H1 (cell line): ENCODE results near the gene PPEF2. TPM values are rescaled to one million over a fixed set of nuclear protein-coding genes. Genes with fewer than 3 reads are reported as not detected.
A peak's percentile ranks its signal among the peaks of the same experiment; 100 is the strongest.

ENCODE experiments used
- CTCF ChIA-PET: fragments of 300-600 bp; sonication (Branson Sonifier 250); formaldehyde crosslinking; loops from one replicate; lab custom pipeline; 2021; ENCODE audit not compliant: partially characterized antibody; lab: Charles Lee
- POLR2A ChIA-PET: fragments of 300-600 bp; sonication (Branson Sonifier 250); formaldehyde crosslinking; loops from one replicate; lab custom pipeline; 2021; ENCODE audit warnings: inconsistent platforms; ENCODE audit not compliant: partially characterized antibody; lab: Charles Lee
- DNase-seq, 2 experiments: peaks; one replicate each; pipeline versions ENCODE4 v3.0.0 to v3.0.0-alpha.2; 2010 to 2022; ENCODE audit warnings: low spot score in 2 of 2, low read depth in 1 of 2, mixed read lengths in 1 of 2
- FAIRE-seq: peaks from 2 replicates; lab custom pipeline; 2011; peaks lifted over from hg19 to GRCh38; lab: Jason Lieb, UNC
- H2AFZ ChIP-seq: 2 replicates; pipeline ENCODE4 v1.8.1; 2012; ENCODE audit warnings: low read length, inconsistent platforms
- H2AK5ac ChIP-seq: 2 replicates; pipeline ENCODE4 v1.6.1; 2013; ENCODE audit warnings: low read depth, low read length
- H2BK120ac ChIP-seq: replicated peaks from 2 replicates; pipeline ENCODE3; 2013; ENCODE audit warnings: low read depth, low read length, inconsistent platforms
- H2BK12ac ChIP-seq: 2 replicates; pipeline ENCODE4 v1.6.1; 2013; ENCODE audit warnings: low read depth, low read length
- H2BK15ac ChIP-seq: 2 replicates; pipeline ENCODE4 v1.6.1; 2013; ENCODE audit warnings: low read length
- H2BK20ac ChIP-seq: 2 replicates; pipeline ENCODE4 v1.6.1; 2013; ENCODE audit warnings: low read length
- H2BK5ac ChIP-seq: 2 replicates; pipeline ENCODE4 v1.6.1; 2013; ENCODE audit warnings: low read depth, low read length
- H3K14ac ChIP-seq: 2 replicates; pipeline ENCODE4 v1.6.1; 2013; ENCODE audit warnings: inconsistent platforms; ENCODE audit not compliant: insufficient read length
- H3K18ac ChIP-seq: 2 replicates; pipeline ENCODE4 v1.6.1; 2013; ENCODE audit warnings: low read length; ENCODE audit errors: extremely low read depth
- H3K23ac ChIP-seq: 2 replicates; pipeline ENCODE4 v1.6.1; 2013; ENCODE audit warnings: inconsistent platforms; ENCODE audit not compliant: insufficient read length
- H3K23me2 ChIP-seq: 2 replicates; pipeline ENCODE4 v1.6.1; 2013; ENCODE audit warnings: low read depth, low read length
- H3K27ac ChIP-seq: 2 replicates; pipeline ENCODE4 v1.6.1; 2011; ENCODE audit warnings: low read depth, low read length, inconsistent platforms
- H3K27me3 ChIP-seq, 4 experiments: replicated peaks in 1 of 4; 1 replicate in 1 of 4; 2 replicates in 3 of 4; pipeline versions ENCODE4 v1.6.1 to v1.8.1; 2011 to 2013; ENCODE audit warnings: low read length in 3 of 4, mild to moderate bottlenecking in 3 of 4, inconsistent platforms in 2 of 4, mixed read lengths in 2 of 4, moderate library complexity in 1 of 4; ENCODE audit not compliant: control insufficient read depth in 3 of 4, insufficient read depth in 3 of 4; ENCODE audit errors: extremely low read depth in 1 of 4
- H3K36me3 ChIP-seq, 4 experiments: 2 replicates each; pipeline versions ENCODE4 v1.6.1 to v1.8.1; 2011 to 2013; ENCODE audit warnings: mild to moderate bottlenecking in 4 of 4, low read length in 3 of 4, moderate library complexity in 2 of 4, control low read depth in 1 of 4, inconsistent platforms in 1 of 4; ENCODE audit not compliant: insufficient read depth in 4 of 4, control insufficient read depth in 2 of 4
- H3K4ac ChIP-seq: replicated peaks from 2 replicates; pipeline ENCODE3; 2013; ENCODE audit warnings: low read length, low read depth, mixed read lengths, inconsistent platforms; ENCODE audit not compliant: insufficient read length
- H3K4me1 ChIP-seq, 4 experiments: replicated peaks in 1 of 4; 1 replicate in 1 of 4; 2 replicates in 3 of 4; pipeline versions ENCODE4 v1.6.1 to v1.8.1; 2011 to 2013; ENCODE audit warnings: low read length in 3 of 4, inconsistent platforms in 2 of 4, mixed read lengths in 1 of 4; ENCODE audit not compliant: insufficient read depth in 4 of 4, control insufficient read depth in 3 of 4
- H3K4me2 ChIP-seq, 2 experiments: 2 replicates each; pipeline versions ENCODE4 v1.6.1 to v1.8.1; 2011 to 2013; ENCODE audit warnings: low read depth in 2 of 2, low read length in 2 of 2, control low read depth in 1 of 2, inconsistent platforms in 1 of 2, mild to moderate bottlenecking in 1 of 2; ENCODE audit not compliant: insufficient read depth in 1 of 2
- H3K4me3 ChIP-seq, 4 experiments: fragments of 200-600, 300-600 bp in 1 of 4; sonication (generic), shearing (Covaris generic), sonication (Bioruptor Twin) in 1 of 4; 2 replicates each; pipeline versions ENCODE4 v1.5.1 to v1.8.1; 2011 to 2016; ENCODE audit warnings: low read length in 4 of 4, low read depth in 3 of 4, control low read depth in 2 of 4, inconsistent platforms in 2 of 4, mild to moderate bottlenecking in 2 of 4, mixed read lengths in 1 of 4, moderate library complexity in 1 of 4; ENCODE audit not compliant: insufficient read depth in 2 of 4; ENCODE audit errors: extremely low read depth in 1 of 4
- H3K56ac ChIP-seq: replicated peaks from 2 replicates; pipeline ENCODE3; 2013; ENCODE audit warnings: low read depth, mild to moderate bottlenecking, mixed read lengths, low read length, inconsistent platforms; ENCODE audit not compliant: insufficient read length
- H3K79me1 ChIP-seq: 2 replicates; pipeline ENCODE4 v1.6.1; 2013; ENCODE audit warnings: low read depth, low read length, control low read depth
- H3K79me2 ChIP-seq, 2 experiments: 2 replicates each; pipeline versions ENCODE4 v1.6.1 to v1.8.1; 2012 to 2013; ENCODE audit warnings: low read length in 2 of 2, mild to moderate bottlenecking in 2 of 2, inconsistent platforms in 1 of 2; ENCODE audit not compliant: insufficient read depth in 2 of 2, control insufficient read depth in 1 of 2
- H3K9ac ChIP-seq, 4 experiments: replicated peaks in 1 of 4; 1 replicate in 1 of 4; 2 replicates in 3 of 4; pipeline versions ENCODE4 v1.6.1 to v1.8.1; 2011 to 2013; ENCODE audit warnings: low read depth in 3 of 4, low read length in 3 of 4, control low read depth in 2 of 4, mild to moderate bottlenecking in 2 of 4, moderate library complexity in 2 of 4, inconsistent platforms in 1 of 4; ENCODE audit errors: extremely low read depth in 1 of 4
- H3K9me3 ChIP-seq, 2 experiments: 2 replicates each; pipeline versions ENCODE4 v1.6.1 to v1.8.1; 2012 to 2013; ENCODE audit warnings: mild to moderate bottlenecking in 2 of 2, moderate library complexity in 2 of 2, control low read depth in 1 of 2, inconsistent platforms in 1 of 2, low read depth in 1 of 2, low read length in 1 of 2, mixed read lengths in 1 of 2; ENCODE audit not compliant: insufficient read depth in 2 of 2
- H4K20me1 ChIP-seq, 2 experiments: replicated peaks in 1 of 2; 2 replicates each; pipeline versions ENCODE3 to v1.8.1; 2011 to 2013; ENCODE audit warnings: inconsistent platforms in 2 of 2, low read length in 2 of 2, mild to moderate bottlenecking in 1 of 2; ENCODE audit not compliant: insufficient read depth in 2 of 2, control insufficient read depth in 1 of 2
- H4K5ac ChIP-seq: 2 replicates; pipeline ENCODE4 v1.6.1; 2013; ENCODE audit warnings: low read length, low read depth, mixed read lengths, inconsistent platforms; ENCODE audit not compliant: insufficient read length
- H4K8ac ChIP-seq: 2 replicates; pipeline ENCODE4 v1.8.0; 2013; ENCODE audit warnings: mild to moderate bottlenecking, moderate library complexity, low read length, inconsistent platforms; ENCODE audit not compliant: insufficient read depth; ENCODE audit errors: extremely low read depth
- H4K91ac ChIP-seq: replicated peaks from 2 replicates; pipeline ENCODE3; 2013; ENCODE audit warnings: low read length, mixed read lengths, inconsistent platforms; ENCODE audit not compliant: insufficient read length
- CREB1 ChIP-seq: IDR thresholded peaks from 2 replicates; pipeline ENCODE4 v1.6.1; 2012; ENCODE audit warnings: inconsistent platforms
- POU5F1 ChIP-seq: IDR thresholded peaks from 2 replicates; pipeline ENCODE4 v1.6.1; 2011; ENCODE audit warnings: low read depth, mild to moderate bottlenecking, low read length, moderate library complexity
- RXRA ChIP-seq: IDR thresholded peaks from 2 replicates; pipeline ENCODE4 v1.6.1; 2011; ENCODE audit warnings: low read depth, mild to moderate bottlenecking, low read length, moderate library complexity; ENCODE audit not compliant: insufficient read depth
- SP1 ChIP-seq: IDR thresholded peaks from 2 replicates; pipeline ENCODE4 v1.6.1; 2011; ENCODE audit warnings: low read depth, low read length
- WGBS, 2 experiments: shearing (Covaris generic) in 1 of 2; methylation state at CpG; one replicate each; pipeline versions ENCODE4 v1.1.6 to v1.1.7; 2013 to 2015; ENCODE audit warnings: low lambda C conversion rate in 2 of 2, mixed read lengths in 2 of 2, inconsistent platforms in 1 of 2, low coverage in 1 of 2, missing lambda C conversion rate in 1 of 2; ENCODE audit not compliant: insufficient replicate concordance in 2 of 2, insufficient coverage in 1 of 2, insufficient read length in 1 of 2; ENCODE audit errors: extremely low coverage in 1 of 2, missing lambda C conversion rate in 1 of 2; 5-methylcytosine and 5-hydroxymethylcytosine counted together
- polyA plus RNA-seq, 7 experiments: library from polyadenylated mRNA; depleted of rRNA in 3 of 7; stranded (reverse) in 5 of 7; unstranded in 2 of 7; fragments of >200 nt in 5 of 7; fragments of 200-250 nt in 2 of 7; gene quantifications; 1 replicate in 5 of 7; 2 replicates in 1 of 7; 4 replicates in 1 of 7; pipeline versions ENCODE4 v1.2.1 to v1.2.3, GENCODE V29; 2011 to 2013; ENCODE audit warnings: missing spikeins in 2 of 7, mixed read lengths in 2 of 7
- total RNA-seq: library from RNA; stranded (reverse); fragmentation: NEBNext Ultra II Directional; extraction: Animal tissue kit (Norgen Biotek cat#: 25700); gene quantifications from 2 replicates; pipeline ENCODE4 v1.2.1, GENCODE V29; 2021

The PPEF2 gene
- total and polyA plus RNA-seq, 2 of the 8 experiments (the other 6 are each of a cell fraction or from before 2014, with no cell fraction given): not detected

GRCh38 chr4:75909405-75909804 lies 7.2 kb upstream of the PPEF2 start:
- FAIRE-seq (no peak), DNase-seq (no peak)
- no peaks in the 10 kb centered on the region for H3K36me3 ChIP-seq
- H3K4ac ChIP-seq: no peak overlapping the region
- H2BK15ac ChIP-seq: no peak overlapping the region
- H2BK20ac ChIP-seq: no peak overlapping the region
- WGBS, 2 experiments: 76% methylated on average over 5 of the region's 5 CpGs; no CpG with 5 or more reads in 1 of the 2 experiments
- H2AFZ ChIP-seq: no peak overlapping the region
- no peak overlapping the region for H3K18ac ChIP-seq
- H3K79me1 ChIP-seq: no peaks in the 10 kb centered on the region
- H3K23me2 ChIP-seq: no peaks in the 10 kb centered on the region
- ChIA-PET POLR2A (interaction anchor here (0.6 to 2.9 kb wide), 2 partner anchors 31 to 304 kb away, joined by 3 to 9 read pairs; partner anchors contain the start of gene NAAA), CTCF (interaction anchor here (0.6 to 11.3 kb wide), 3 partner anchors 15 to 522 kb away, joined by 3 to 144 read pairs (median 4); no protein-coding TSS in a partner anchor)
- peak overlapping the region in 1 of 4 experiments; percentile 26; a peak in 1 of 8 replicates for H3K4me3 ChIP-seq
- no peaks in the 10 kb centered on the region for H3K79me2 ChIP-seq
- H3K4me2 ChIP-seq: no peak overlapping the region
- H4K8ac ChIP-seq: no peak overlapping the region
- H3K56ac ChIP-seq: no peak overlapping the region
- H4K5ac ChIP-seq: no peak overlapping the region
- H3K27ac ChIP-seq: no peak overlapping the region
- H3K4me1 ChIP-seq: peaks cover 0 to 4% (median 0%) of the 10 kb centered on the region in 4 experiments; a peak in 1 of 7 replicates
- no peak overlapping the region for H3K23ac ChIP-seq
- no peak overlapping the region for H2BK120ac ChIP-seq
- peak overlapping the region; percentile 77 for H2BK5ac ChIP-seq
- peaks cover 15 to 20% of the 10 kb centered on the region in 2 experiments for H3K9me3 ChIP-seq
- no peak for TF ChIP-seq CREB1
- TF ChIP-seq POU5F1: peak; percentile 76
- 0 out of 2 replicates have a peak, but pooled peaks have one; percentile 11 for TF ChIP-seq SP1
- no peak for TF ChIP-seq RXRA
- H4K91ac ChIP-seq: no peak overlapping the region
- no peaks in the 10 kb centered on the region for H4K20me1 ChIP-seq
- no peaks in the 10 kb centered on the region for H3K27me3 ChIP-seq
- no peak overlapping the region for H3K9ac ChIP-seq
- H2BK12ac ChIP-seq: no peak overlapping the region
- H3K14ac ChIP-seq: no peak overlapping the region
- no peak overlapping the region for H2AK5ac ChIP-seq
